BJ (cell line): ENCODE data around the gene ELAVL1. TPM values are rescaled to one million over a fixed set of nuclear protein-coding genes. Genes with fewer than 3 reads are reported as not detected.

ENCODE experiments used
- CTCF ChIA-PET: fragments of 350-600 bp; formaldehyde crosslinking; extraction: SDS; loops from one replicate; lab custom pipeline; 2021; ENCODE audit warnings: antibody characterized with exemption, inconsistent platforms; lab: Yijun Ruan, JAX
- POLR2A ChIA-PET: fragments of 300-600 bp; sonication (Branson Sonifier 250); formaldehyde crosslinking; extraction: SDS; loops from one replicate; lab custom pipeline; 2021; ENCODE audit warnings: antibody characterized with exemption; lab: Charles Lee
- DNase-seq: peaks from one replicate; pipeline ENCODE4 v3.0.0-alpha.2; 2011; ENCODE audit warnings: low read depth
- H3K27me3 ChIP-seq: 2 replicates; pipeline ENCODE4 v1.6.0; 2011; ENCODE audit warnings: low read length; ENCODE audit not compliant: control insufficient read depth, insufficient read depth
- H3K36me3 ChIP-seq: 2 replicates; pipeline ENCODE4 v1.5.1; 2011; ENCODE audit warnings: low read length; ENCODE audit not compliant: control insufficient read depth, insufficient read depth
- H3K4me3 ChIP-seq: 2 replicates; pipeline ENCODE4 v1.5.1; 2011; ENCODE audit warnings: low read depth, mild to moderate bottlenecking, control low read depth, low read length
- CTCF ChIP-seq: IDR thresholded peaks from 2 replicates; pipeline ENCODE4 v1.5.1; 2011; ENCODE audit warnings: low read depth, mild to moderate bottlenecking, control low read depth, inconsistent platforms, low read length, moderate library complexity; ENCODE audit not compliant: insufficient read depth
- polyA plus RNA-seq: library from polyadenylated mRNA; depleted of rRNA; stranded (reverse); fragments of >200 nt; gene quantifications from 2 replicates; pipeline ENCODE4 v1.2.3, GENCODE V29; 2011

Gene ELAVL1
- polyA plus RNA-seq, 1 experiment: 41.2 TPM

DNA sequence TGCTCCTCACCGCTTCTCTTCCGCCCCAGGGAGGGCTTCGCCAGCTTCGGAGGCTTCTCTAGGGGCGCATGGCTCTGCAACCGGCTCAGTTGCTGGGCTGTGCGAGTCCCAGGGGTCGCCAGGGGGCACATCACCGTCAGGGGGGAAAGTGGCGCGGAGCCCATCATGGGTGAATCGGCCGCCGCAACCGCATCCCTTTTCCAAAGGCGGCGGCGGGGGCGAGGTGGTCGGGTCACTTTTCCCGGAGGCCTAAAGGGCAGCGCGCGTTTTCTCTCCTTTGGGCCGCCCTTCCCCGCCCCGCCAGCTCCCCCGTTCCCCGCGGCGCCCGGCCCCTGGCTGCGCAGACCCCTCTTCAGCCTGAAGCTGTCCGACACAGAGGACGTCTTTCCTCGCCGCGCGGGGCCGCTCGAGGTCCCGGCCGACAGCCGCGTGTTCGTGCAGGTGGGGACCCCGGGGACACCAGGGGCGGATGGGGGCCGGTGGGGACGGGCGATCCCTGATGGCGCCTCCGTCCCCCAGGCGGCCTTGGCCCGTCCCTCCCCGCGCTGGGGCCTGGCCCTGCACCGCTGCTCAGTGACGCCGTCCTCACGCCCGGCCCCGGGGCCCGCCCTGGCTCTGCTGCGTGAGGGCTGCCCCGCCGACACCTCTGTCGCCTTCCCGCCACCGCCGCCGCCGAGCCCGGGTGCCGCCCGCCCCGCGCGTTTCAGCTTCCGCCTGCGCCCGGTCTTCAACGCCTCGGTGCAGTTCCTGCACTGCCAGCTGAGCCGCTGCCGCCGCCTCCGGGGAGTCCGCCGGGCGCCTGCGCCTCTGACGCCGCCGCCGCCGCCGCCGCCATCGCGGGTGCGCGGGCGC lies 89.1 kb downstream of the ELAVL1 start:
- Histone ChIP-seq H3K27me3 (no peaks in the 10 kb centered on the region), H3K4me3 (peak overlapping the region; percentile 49), H3K36me3 (peaks cover 6% of the 10 kb centered on the region)
- ChIA-PET POLR2A (no interaction called here), CTCF (interaction anchor here (0.5 to 1.4 kb wide), 6 partner anchors 8 to 64 kb away, joined by 3 to 6 read pairs (median 3); partner anchors contain the start of gene MAP2K7)
- no peak for TF ChIP-seq CTCF
- no peak for DNase-seq

GRCh38 chr19:7915250-7916102 lies 90.0 kb downstream of the ELAVL1 start:
- Histone ChIP-seq H3K27me3 (no peaks in the 10 kb centered on the region), H3K4me3 (peak overlapping the region; percentile 49), H3K36me3 (peaks cover 8% of the 10 kb centered on the region)
- TF ChIP-seq CTCF: no peak
- CTCF ChIA-PET: interaction anchor here (0.5 to 1.4 kb wide), 5 partner anchors 8 to 63 kb away, joined by 3 to 6 read pairs (median 3); partner anchors contain the start of gene MAP2K7
- POLR2A ChIA-PET: no interaction called here
- DNase-seq: no peak

- no peak for TF ChIP-seq CTCF
- ChIA-PET POLR2A (no interaction called here), CTCF (no interaction called here)
- Histone ChIP-seq H3K27me3 (no peaks in the 10 kb centered on the region), H3K4me3 (peak within 1 kb of the TSS; percentile 49), H3K36me3 (peaks cover 12% of the 10 kb centered on the region)
- no peak for DNase-seq
Observed at GRCh38 chr19:7914598-7915045, 90.8 kb downstream of the ELAVL1 start, which contains the start of gene TGFBR3L. Gene TGFBR3L, plus strand, starts transcription at chr19:7914830.

DNA sequence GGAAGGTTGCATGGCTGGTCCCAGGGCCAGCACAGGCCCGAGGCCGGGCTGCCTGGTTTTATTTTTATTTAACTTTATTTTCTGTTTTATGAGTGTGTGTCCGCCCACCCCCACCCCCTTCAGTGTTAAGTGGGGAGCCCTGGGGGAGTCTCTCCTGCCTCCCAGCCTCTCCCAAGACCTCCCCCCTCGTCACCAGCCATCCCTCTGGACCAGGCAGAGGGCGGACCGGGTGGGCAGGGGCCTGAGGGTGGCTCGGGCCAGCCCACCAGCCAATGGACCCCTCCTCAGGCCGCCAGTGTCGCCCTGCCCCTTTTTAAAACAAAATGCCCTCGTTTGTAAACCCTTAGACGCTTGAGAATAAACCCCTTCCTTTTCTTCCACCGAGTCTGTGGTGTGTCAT lies 91.3 kb downstream of the ELAVL1 start:
- Histone ChIP-seq H3K36me3 (peaks cover 13% of the 10 kb centered on the region), H3K27me3 (no peaks in the 10 kb centered on the region), H3K4me3 (no peak overlapping the region)
- no peak for DNase-seq
- CTCF ChIA-PET: no interaction called here
- POLR2A ChIA-PET: no interaction called here
- no peak for TF ChIP-seq CTCF

DNA sequence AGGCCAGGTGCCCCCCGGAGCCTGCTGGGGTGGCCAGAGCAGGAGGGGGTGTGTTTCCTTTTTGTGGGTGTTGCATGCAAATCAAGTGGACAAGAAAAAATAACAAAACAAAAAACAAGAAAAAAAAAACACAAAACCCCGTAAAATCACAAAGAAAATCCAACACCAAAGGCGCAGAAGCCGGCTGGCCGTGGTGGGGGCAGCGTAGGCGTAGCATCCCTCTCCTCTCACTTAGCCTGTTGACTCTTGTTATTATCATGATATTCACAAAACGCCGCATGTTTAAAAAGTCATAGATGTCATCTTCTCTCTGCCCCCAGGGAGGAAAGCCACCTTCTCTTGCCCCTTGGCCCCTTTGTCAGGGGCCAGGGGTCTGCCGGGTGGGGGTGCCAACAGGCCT lies 91.8 kb downstream of the ELAVL1 start:
- H3K36me3 ChIP-seq: peaks cover 13% of the 10 kb centered on the region
- no peak for DNase-seq
- ChIA-PET POLR2A (no interaction called here), CTCF (interaction anchor here (0.7 kb wide), 1 partner anchor 112 kb away, joined by 3 read pairs; no protein-coding TSS in a partner anchor)
- no peak overlapping the region for H3K4me3 ChIP-seq
- H3K27me3 ChIP-seq: no peaks in the 10 kb centered on the region
- TF ChIP-seq CTCF: no peak
